Measurements from ENCODE around the gene PHLDA3.

The PHLDA3 gene

DNA sequence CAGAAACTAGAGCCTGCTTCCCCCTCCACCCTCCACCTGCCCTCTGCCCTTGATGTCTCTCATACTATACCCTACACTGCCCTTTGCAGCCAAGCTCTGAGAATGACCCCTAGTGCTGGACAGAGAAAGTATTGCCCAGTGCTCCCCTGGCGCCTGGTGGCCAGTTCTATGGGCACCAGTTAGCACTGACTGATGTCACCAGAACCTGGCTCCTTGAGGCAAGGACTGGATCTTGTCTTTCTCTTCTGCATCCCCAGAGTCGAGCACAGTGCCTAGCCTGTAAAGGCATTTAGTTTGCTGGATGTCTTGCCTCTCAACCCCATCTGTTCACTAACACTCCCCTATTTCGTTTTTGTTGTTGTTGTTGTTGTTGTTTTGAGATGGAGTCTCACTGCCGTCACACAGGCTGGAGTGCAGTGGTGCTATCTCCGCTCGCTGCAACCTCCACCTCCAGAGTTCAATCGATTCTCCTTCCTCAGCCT lies 5.9 kb downstream of the PHLDA3 start:
- TF ChIP-seq, protein P1, sequence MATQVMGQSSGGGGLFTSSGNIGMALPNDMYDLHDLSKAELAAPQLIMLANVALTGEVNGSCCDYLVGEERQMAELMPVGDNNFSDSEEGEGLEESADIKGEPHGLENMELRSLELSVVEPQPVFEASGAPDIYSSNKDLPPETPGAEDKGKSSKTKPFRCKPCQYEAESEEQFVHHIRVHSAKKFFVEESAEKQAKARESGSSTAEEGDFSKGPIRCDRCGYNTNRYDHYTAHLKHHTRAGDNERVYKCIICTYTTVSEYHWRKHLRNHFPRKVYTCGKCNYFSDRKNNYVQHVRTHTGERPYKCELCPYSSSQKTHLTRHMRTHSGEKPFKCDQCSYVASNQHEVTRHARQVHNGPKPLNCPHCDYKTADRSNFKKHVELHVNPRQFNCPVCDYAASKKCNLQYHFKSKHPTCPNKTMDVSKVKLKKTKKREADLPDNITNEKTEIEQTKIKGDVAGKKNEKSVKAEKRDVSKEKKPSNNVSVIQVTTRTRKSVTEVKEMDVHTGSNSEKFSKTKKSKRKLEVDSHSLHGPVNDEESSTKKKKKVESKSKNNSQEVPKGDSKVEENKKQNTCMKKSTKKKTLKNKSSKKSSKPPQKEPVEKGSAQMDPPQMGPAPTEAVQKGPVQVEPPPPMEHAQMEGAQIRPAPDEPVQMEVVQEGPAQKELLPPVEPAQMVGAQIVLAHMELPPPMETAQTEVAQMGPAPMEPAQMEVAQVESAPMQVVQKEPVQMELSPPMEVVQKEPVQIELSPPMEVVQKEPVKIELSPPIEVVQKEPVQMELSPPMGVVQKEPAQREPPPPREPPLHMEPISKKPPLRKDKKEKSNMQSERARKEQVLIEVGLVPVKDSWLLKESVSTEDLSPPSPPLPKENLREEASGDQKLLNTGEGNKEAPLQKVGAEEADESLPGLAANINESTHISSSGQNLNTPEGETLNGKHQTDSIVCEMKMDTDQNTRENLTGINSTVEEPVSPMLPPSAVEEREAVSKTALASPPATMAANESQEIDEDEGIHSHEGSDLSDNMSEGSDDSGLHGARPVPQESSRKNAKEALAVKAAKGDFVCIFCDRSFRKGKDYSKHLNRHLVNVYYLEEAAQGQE (IDR thresholded peaks at IDR 0.05; ENCODE audit: insufficient replicate concordance, low read depth) = no peak
- TF ChIP-seq GABPA (IDR thresholded peaks at IDR 0.05; ENCODE audit: low read depth) = no peak
- TF ChIP-seq, protein P2, sequence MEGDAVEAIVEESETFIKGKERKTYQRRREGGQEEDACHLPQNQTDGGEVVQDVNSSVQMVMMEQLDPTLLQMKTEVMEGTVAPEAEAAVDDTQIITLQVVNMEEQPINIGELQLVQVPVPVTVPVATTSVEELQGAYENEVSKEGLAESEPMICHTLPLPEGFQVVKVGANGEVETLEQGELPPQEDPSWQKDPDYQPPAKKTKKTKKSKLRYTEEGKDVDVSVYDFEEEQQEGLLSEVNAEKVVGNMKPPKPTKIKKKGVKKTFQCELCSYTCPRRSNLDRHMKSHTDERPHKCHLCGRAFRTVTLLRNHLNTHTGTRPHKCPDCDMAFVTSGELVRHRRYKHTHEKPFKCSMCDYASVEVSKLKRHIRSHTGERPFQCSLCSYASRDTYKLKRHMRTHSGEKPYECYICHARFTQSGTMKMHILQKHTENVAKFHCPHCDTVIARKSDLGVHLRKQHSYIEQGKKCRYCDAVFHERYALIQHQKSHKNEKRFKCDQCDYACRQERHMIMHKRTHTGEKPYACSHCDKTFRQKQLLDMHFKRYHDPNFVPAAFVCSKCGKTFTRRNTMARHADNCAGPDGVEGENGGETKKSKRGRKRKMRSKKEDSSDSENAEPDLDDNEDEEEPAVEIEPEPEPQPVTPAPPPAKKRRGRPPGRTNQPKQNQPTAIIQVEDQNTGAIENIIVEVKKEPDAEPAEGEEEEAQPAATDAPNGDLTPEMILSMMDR (IDR thresholded peaks at IDR 0.05; ENCODE audit: insufficient read depth, low read length) = no peak
- TF ChIP-seq SPI1 (IDR thresholded peaks at IDR 0.05; ENCODE audit: borderline replicate concordance, low read depth) = no peak
- TF ChIP-seq POLR2AphosphoS5 (IDR thresholded peaks at IDR 0.05; ENCODE audit: low read depth) = no peak
- Histone ChIP-seq H3K27me3 (ENCODE audit: insufficient read depth, poor library complexity, severe bottlenecking) (peaks cover 9% of the 10 kb centered on the region), H3K27ac (replicated peaks) (no peak overlapping the region), H3K4me3 (replicated peaks; ENCODE audit: insufficient read depth, low read length) (no peak overlapping the region)
- DNase-seq (ENCODE audit: low read depth in 1 of 2, low spot score in 1 of 2) = no peak

DNA sequence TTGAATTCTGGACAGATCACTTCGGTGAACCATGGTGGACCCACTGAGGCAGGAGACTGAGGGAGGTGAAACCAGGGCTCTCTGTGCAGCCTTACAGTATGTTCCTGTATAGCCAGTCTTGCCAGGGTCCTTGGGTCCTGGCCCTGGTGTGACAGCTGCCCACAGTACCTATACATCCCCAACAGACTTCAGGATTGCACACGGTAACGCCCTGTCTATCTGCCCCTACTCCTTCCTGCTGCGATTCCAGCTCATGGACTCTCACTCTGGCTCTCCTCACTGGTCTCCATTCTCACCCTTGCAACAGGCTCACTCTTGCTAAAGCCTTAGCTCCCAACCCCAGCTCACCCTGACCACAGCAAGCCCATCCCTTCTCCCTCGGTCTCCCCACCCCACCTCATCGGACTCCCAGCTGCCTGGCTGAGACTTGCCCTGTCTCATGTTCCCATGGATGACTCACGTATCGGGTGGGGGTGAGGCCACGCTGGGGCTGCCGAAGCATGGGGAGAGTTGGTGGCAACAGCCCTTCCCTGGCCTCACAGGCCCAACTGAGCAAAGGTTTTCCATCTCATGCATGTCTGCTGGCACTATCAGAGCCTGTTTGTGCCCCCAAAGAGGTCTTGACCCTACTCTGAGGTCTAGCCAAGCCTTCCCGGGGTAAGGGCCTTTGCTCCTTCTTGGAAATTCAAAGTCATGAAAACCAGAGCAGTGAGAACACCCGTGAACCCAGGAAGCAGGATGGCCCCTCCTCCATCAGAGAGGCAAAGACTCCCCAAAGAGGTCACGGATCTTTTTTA lies 7.1 kb downstream of the PHLDA3 start:
- TF ChIP-seq, protein P1 (IDR thresholded peaks at IDR 0.05; ENCODE audit: insufficient replicate concordance, low read depth) = no peak
- TF ChIP-seq POLR2AphosphoS5 (IDR thresholded peaks at IDR 0.05; ENCODE audit: low read depth) = no peak
- Histone ChIP-seq H3K4me3 (replicated peaks; ENCODE audit: insufficient read depth, low read length) (no peak overlapping the region), H3K27ac (replicated peaks) (no peak overlapping the region), H3K27me3 (ENCODE audit: insufficient read depth, poor library complexity, severe bottlenecking) (no peaks in the 10 kb centered on the region)
- no peak for DNase-seq (ENCODE audit: low read depth in 1 of 2, low spot score in 1 of 2)

DNA sequence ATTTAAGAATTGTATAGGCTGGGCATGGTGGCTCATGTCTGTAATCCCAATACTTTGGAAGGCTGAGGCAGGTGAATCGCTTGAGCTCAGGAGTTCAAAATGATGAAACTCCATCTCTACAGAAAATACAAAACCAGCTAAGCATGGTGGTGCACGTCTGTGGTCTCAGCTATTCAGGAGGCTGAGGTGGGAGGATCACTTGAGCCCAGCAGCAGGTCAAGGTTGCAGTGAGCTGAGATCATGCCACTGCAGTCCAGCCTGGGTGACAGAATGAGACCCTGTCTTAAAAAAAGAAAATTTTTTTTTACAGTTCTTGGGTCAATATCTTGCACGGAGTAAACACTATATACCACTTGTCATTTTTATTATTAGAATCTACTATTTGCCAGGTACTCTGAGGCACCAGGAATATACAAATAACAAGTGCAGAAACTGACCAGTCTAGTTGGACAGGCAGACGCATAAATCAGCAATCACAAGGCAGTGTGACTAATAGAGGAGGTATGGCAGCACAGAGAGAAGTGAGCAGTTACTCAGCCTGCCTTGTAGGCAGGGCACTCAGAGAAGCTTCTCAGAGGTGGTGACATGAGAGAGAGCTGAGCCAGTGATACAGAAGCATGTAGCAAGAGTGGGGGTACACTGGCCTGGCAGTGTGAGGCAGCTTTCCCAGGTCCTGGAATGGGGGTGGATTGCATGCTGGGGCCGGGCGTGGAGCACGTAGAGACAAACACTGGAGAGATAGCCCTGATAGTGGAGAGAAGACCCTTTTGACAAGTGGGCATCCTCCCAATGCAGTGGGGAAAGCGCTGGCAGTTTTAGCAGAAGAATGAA lies 8.0 kb downstream of the PHLDA3 start:
- H3K4me3 ChIP-seq (replicated peaks; ENCODE audit: insufficient read depth, low read length) = no peak overlapping the region
- no peak for DNase-seq (ENCODE audit: low read depth in 1 of 2, low spot score in 1 of 2)
- TF ChIP-seq SPI1 (IDR thresholded peaks at IDR 0.05; ENCODE audit: borderline replicate concordance, low read depth) (no peak), POLR2AphosphoS5 (IDR thresholded peaks at IDR 0.05; ENCODE audit: low read depth) (no peak), GABPA (IDR thresholded peaks at IDR 0.05; ENCODE audit: low read depth) (no peak)
- TF ChIP-seq, protein P1 (IDR thresholded peaks at IDR 0.05; ENCODE audit: insufficient replicate concordance, low read depth) = no peak
- TF ChIP-seq, protein P2 (IDR thresholded peaks at IDR 0.05; ENCODE audit: insufficient read depth, low read length) = no peak
- H3K27ac ChIP-seq (replicated peaks) = no peak overlapping the region
- H3K27me3 ChIP-seq (ENCODE audit: insufficient read depth, poor library complexity, severe bottlenecking) = no peaks in the 10 kb centered on the region

All from HL-60 (cell line).